Measurements from ENCODE around the gene BACE1. TPM values are rescaled to one million over a fixed set of nuclear protein-coding genes. Genes with fewer than 3 reads are reported as not detected.

Gene BACE1
- total RNA-seq, 1 experiment from 2014 or later, result 10.2 TPM

GRCh38 chr11:117309310-117309709 lies 6.7 kb downstream of the BACE1 start:
- H4K20me1 ChIP-seq (ENCODE audit: control insufficient read depth, insufficient read depth, insufficient read length), result no peaks in the 10 kb centered on the region
- no peaks in the 10 kb centered on the region for H3K4me1 ChIP-seq (ENCODE audit: insufficient read depth, low read length)
- H2BK12ac ChIP-seq (ENCODE audit: insufficient read length, low read depth, low read length), result no peak overlapping the region
- H3K79me2 ChIP-seq (ENCODE audit: insufficient read depth, low read length), result no peaks in the 10 kb centered on the region
- no peaks in the 10 kb centered on the region for H3K27me3 ChIP-seq (ENCODE audit: insufficient read depth, low read length)
- no peak overlapping the region for H2BK5ac ChIP-seq (ENCODE audit: insufficient read length, low read length)
- H3K79me1 ChIP-seq (ENCODE audit: insufficient read depth, low read depth, low read length, poor library complexity, severe bottlenecking), result no peaks in the 10 kb centered on the region
- no CpG with 5 or more reads among the region's 7 CpGs for WGBS (ENCODE audit: extremely low coverage, insufficient read length, low lambda C conversion rate)
- no peak overlapping the region for H3K4ac ChIP-seq (ENCODE audit: low read depth, low read length)
- no peak overlapping the region for H2BK15ac ChIP-seq (ENCODE audit: low read depth, low read length)
- H3K4me3 Mint-ChIP-seq, result no peak overlapping the region
- TF ChIP-seq CTCF (conservative IDR thresholded peaks at IDR 0.05), result no peak
- H3K4me2 ChIP-seq (ENCODE audit: insufficient read depth, insufficient read length, low read length), result no peak overlapping the region
- H3K27ac Mint-ChIP-seq, result no peak overlapping the region
- H4K5ac ChIP-seq (ENCODE audit: insufficient read length, low read depth, low read length), result no peak overlapping the region
- H3K23me2 ChIP-seq (ENCODE audit: insufficient read length, low read depth, low read length, poor library complexity, severe bottlenecking), result no peaks in the 10 kb centered on the region
- no peak overlapping the region for H3K14ac ChIP-seq (ENCODE audit: insufficient read depth, low read length)
- peaks cover 5% of the 10 kb centered on the region for H3K27me3 Mint-ChIP-seq (ENCODE audit: low read depth)
- H3T11ph ChIP-seq (ENCODE audit: low read length), result no peak overlapping the region
- H2BK120ac ChIP-seq (ENCODE audit: low read depth, low read length, poor library complexity, severe bottlenecking), result no peak overlapping the region
- no peaks in the 10 kb centered on the region for H3K9me3 Mint-ChIP-seq
- no peak overlapping the region for H3K56ac ChIP-seq (ENCODE audit: insufficient read length, low read depth, low read length)
- H3K36me3 Mint-ChIP-seq (ENCODE audit: insufficient read depth in 1 of 3, low read depth in 3 of 3), result no peaks in the 10 kb centered on the region
- no peak overlapping the region for H3K23ac ChIP-seq (ENCODE audit: insufficient read length, low read depth, low read length)
- no peak overlapping the region for H2BK20ac ChIP-seq (ENCODE audit: low read depth, low read length, poor library complexity, severe bottlenecking)
- H4K8ac ChIP-seq (replicated peaks; ENCODE audit: insufficient read length, low read depth, low read length), result no peak overlapping the region
- H3K27ac ChIP-seq (ENCODE audit: insufficient read length, low read depth, low read length), result no peak overlapping the region
- no peaks in the 10 kb centered on the region for H3K9me3 ChIP-seq (ENCODE audit: control insufficient read depth, low read depth, low read length)
- H4K91ac ChIP-seq (ENCODE audit: insufficient read length, low read depth, low read length), result no peak overlapping the region
- H3K9ac ChIP-seq (ENCODE audit: extremely low read depth, insufficient read length, low read length), result no peak overlapping the region
- H3K18ac ChIP-seq (ENCODE audit: insufficient read length, low read depth, low read length), result no peak overlapping the region
- no peak for DNase-seq
- no peak overlapping the region for H2AK5ac ChIP-seq (ENCODE audit: insufficient read length, low read length)
- H3K4me1 Mint-ChIP-seq, result peaks cover 8% of the 10 kb centered on the region in 2 experiments
- H2AFZ ChIP-seq (ENCODE audit: low read length), result no peak overlapping the region
